Glomerular visceral epithelial cell (primary cell): ENCODE measurements around the gene EIF2B5.
"Not testable (repeated sequence)": the region's sequence is repeated elsewhere in the genome, so short reads cannot be mapped to it uniquely, and the experiment has no call there.

Experiments used
- DNase-seq: peaks from one replicate; pipeline ENCODE4 v3.0.0-alpha.2; 2016; ENCODE audit errors: extremely low spot score

EIF2B5 gene

DNA sequence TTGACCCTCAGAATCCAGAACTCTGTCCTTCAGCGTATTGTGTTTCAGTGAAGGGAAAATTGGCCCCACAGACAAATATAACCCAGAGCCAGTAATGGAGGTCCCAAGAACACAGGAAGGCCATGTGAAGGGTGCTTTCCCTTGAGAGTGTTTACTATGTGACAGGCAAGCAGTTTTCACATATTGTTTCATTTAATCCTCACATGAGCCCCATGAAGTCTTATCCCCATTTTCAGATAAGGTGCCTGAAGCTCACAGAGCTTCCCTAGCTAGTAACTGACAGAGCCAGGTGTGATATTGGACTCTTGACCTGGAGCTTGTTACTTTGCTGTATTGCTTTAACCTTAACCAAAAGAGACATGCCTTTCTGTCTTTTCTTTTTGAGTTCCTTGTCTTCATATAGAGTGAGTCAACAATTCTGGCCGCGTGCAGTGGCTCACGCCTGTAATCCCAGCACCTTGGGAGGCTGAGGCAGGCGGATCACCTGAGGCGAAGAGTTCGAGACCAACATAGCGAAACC lies 10.7 kb downstream of the EIF2B5 start:
- DNase-seq: no peak

DNA sequence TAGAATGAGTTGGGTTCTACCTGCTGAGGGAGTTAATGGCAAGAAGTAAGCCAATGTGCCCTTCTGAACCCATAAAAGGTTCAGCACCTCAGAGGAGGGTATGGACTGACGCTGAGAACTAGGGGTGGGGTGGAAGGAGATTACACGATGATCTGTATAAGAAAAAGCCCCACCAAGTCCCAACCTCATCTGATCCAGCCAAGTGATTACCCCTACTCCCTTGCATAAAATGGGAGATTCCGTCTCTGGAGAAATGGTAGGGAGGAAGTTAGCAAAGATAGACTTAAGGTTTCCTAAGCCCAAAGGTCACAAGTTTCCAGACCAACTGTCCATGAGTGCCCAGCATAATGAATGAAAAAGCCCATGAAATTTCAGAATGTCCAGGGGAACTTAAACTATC lies 12.9 kb downstream of the EIF2B5 start:
- DNase-seq: no peak

DNA sequence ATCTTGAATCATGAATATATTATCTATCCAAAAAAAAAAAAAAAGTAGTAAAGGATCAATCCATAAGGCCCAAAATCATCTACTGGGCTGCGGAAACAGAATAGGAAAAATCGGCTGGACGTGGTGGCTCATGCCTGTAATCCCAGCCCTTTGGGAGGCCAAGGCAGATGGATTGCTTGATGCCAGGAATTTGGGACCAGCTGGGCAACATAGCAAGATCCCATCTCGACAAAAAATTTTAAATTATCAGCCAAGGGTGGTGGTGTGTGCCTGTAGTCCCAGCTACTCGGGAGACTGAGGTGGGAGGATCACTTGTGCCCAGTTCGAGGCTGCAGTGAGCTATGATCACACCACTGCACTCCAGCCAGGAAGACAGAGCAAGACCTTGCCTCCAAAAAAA lies 14.0 kb downstream of the EIF2B5 start:
- DNase-seq: no peak

DNA sequence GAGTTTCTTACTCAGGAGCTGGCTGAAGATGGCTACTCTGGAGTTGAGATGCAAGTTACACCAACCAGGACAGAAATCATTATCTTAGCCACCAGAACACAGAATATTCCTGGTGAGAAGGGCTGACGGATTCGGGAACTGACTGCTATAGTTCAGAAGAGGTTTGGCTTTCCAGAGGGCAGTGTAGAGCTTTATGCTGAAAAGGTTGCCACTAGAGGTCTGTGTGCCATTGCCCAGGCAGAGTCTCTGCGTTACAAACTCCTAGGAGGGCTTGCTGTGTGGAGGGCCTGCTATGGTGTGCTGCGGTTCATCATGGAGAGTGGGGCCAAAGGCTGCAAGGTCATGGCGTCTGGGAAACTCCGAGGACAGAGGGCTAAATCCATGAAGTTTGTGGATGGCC lies 14.6 kb downstream of the EIF2B5 start:
- DNase-seq: not testable (repeated sequence)

DNA sequence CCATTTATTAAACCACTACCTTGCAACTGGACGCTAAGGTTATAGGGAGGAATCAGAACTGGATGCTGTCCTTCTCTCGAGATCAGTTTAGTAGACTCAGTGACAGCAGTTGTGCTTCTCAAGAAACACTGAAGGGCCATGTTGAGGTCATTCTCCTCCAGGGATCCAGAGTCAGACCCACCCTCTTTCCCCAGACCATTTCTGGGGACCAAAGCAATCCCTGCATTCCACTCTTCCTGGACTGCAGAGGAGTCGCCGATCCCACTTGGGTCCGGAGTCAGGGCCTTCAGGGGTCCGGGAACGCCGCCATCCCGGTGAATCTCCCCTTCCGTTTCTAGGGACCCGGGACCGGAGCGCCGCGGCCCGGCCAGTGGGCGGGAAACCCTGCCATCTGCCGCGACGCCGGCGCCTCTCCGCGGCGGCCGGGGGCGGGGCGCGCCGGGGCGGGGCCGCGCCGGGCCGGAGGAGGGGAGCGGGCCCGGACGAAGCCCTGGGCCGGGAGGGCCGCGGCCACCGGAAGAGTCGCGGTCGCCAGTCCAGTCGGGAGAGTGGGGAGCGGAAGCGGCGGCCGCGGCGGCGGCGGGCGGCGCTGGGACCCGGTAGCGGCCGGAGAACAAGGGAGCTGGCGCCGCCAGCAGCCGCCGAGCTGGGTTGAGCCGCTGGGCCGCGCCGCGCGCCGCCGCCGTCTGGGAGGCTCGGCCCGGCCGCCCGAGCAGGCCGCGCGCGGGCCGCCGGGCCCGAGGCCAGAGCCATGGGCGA lies 19.9 kb downstream of the EIF2B5 start, which contains the start of gene DVL3:
Gene DVL3, plus strand, starts transcription at position 493 of the 759 bp plus-strand sequence. Its CDS starts 259 bp downstream, at position 752.
- DNase-seq: peak; percentile 70

DNA sequence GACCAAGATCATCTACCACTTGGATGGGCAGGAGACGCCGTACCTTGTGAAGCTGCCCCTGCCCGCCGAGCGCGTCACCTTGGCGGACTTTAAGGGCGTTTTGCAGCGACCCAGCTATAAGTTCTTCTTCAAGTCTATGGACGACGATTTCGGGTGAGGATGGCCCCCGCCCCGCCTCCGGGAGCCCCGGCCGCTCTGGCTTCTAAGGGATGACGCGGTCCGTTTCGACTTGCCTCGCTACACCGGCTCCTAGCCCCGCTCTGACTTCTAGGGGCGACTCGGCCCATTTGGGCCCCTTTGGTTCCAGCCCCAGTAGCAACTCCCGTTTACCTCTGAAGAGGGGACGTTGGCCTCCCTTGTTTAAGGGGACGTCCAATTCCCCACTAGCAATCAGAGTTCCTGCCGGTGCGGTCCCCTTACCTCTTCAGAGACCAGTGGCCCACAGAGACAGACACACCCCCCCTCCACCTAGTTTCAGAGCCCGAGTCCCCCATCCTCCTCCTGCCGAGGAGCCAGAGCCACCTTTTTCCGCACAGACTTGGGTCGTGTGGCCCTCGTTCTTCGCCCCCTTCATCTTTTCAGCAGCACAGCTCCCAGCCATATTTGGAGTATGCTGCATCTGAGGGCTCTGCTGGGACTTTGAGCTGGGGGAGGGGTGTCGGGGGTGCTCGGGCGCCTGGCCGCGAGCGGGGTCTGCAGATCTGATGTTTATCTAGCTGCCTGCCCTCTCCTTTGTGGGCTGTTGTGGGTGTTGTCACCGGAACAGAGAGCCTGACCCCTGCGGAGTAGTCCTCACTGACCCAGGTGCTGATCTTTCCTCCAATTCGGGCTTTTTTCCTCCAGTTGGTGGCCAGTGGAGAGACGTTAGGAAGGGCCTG lies 20.7 kb downstream of the EIF2B5 start:
- peak; percentile 33 for DNase-seq

DNA sequence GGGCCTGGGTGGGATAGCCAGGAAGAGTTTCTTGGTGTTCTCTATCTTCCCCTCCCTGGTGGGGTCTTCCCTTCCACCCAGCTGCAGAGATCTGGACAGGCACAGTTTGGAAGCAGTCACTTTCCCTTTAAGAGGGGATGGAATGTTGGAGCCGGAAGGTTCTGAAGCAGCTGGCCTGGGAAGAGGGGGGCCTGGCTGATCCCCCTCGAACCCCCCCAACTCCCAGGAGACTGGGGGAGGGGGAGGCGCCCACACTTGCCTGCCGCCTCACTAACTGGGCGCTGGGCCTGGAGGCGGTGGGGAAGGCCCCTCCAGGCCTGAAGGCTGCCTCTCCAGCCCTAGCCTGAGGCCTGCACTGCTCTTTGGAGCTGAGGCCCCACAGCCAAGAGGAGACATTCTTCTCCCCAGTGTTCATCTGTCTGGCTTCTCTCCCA lies 21.4 kb downstream of the EIF2B5 start:
- DNase-seq: peak; percentile 31

DNA sequence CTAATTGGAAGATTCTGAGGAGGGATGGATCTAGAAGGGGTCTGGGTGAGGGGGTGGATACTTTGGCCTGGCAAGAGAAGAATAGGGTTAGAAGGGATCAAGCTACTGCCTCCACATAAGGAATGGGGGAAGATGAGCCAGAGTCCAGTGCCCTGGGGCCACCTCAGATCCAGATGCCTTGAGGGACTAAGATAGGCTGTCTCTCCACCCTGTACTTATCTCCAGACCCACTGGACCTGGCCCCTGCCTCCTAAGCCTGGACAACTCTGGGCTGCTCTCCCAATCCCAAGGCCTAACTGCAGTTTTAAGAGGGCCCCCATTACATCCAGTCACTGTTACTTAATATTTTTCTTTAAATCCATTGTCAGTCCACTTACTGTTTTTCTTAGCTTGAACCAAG lies 22.0 kb downstream of the EIF2B5 start:
- DNase-seq: no peak

DNA sequence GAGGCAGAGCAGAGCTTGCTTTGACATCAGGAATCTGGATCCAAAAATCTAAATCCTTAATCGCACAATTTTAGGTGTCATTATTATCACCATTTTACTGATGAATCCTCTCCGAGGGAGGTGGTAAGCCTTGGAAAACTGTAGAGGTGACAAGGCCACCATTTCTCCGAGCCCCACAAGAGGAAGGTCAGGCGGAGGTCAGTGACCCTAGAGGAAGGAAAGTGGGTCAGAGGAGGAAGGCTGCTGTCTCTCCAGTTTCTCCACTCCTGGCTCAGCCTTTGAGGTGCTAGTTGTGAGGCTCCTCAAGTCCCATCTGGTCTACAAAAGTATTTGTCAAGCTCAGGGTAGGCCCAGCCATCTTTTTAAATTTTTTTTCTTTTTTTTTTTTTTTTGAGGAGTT lies 23.2 kb downstream of the EIF2B5 start:
- no peak for DNase-seq

DNA sequence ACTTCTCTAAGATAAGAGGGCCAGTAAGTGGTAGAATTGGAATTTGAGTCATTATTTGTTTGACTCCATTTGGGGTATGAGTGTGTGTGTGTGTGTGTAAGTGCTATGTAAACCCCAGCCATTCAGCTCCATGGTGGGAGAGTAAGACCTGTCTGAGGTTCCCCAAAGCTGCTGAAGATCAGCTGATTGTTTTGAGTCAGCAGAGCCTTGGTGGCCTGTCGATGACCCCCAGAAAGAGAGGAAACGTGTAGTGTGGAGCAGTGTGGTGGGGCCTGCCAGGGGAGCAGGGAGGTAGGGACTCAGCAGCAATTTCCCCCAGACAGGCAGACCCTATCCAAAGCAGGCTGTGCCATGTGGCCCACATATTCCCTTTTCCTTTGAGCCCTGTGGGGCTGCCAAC lies 25.3 kb downstream of the EIF2B5 start:
- DNase-seq: no peak

DNA sequence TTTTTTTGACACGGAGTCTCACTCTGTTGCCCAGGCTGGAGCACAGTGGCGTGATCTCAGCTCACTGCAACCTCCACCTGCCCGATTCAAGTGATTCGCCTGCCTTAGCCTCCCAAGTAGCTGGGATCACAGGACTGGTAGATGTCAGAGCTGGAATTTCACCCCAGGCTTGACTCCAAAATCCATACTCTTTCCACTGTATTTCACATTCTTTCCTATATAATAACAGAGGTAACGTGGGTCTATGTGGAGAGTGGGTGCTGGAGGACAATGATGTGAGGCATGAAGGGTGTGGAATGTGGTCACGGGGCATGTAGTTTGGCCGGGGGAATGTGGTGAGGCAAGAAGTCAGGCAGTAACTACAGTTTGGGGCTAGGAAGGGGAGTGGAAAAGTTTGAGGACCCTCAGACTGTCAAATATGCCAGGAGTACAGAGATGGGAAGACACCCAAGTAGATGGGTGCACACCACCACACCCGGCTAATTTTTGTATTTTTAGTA lies 27.5 kb downstream of the EIF2B5 start:
- DNase-seq: not testable (repeated sequence)

DNA sequence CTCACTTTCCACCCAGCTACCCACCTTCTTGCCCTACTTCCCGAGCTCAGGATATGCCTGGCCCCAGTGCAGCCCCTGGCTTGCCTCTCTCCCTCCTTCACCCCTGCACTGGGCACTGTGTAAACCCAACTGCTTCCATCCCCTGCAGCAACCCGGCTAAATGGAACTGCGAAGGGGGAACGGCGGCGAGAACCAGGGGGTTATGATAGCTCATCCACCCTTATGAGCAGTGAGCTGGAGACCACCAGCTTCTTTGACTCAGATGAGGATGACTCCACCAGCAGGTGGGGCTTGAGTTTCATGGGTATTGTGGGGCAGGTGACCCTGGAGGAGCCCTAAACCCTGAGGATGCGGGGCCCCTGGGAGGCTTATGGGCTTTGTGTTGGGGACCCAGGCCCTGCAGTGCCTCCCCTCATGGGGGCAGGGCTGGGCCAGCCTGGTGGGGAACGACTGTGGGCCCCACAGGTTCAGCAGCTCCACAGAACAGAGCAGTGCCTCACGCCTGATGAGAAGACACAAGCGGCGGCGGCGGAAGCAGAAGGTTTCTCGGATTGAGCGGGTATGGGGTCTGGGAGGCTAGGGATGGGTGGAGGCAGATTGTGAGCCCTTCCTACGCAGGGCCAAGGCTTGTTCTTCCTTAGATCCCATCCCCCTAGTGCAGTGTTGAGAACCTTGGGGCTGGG lies 29.6 kb downstream of the EIF2B5 start:
- DNase-seq: no peak

DNA sequence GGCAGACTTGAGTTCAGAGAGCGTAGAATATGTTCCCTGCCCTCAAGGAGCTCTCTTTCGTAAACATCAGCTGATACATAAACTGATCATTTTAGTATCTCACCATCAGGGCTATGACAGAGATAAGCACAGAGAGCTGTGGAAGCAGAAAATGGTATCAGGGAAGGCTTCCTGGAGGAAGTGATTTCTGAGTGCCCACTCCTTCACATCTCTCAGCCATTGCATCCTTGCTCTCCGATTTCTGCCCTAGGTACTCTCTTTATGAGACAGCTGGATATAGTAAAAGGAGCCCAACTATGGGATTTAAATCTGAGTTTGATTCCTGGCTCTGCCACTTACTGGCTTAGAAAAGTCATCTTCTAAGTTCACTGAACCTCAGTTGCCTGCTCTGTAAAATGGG lies 30.4 kb downstream of the EIF2B5 start:
- no peak for DNase-seq

DNA sequence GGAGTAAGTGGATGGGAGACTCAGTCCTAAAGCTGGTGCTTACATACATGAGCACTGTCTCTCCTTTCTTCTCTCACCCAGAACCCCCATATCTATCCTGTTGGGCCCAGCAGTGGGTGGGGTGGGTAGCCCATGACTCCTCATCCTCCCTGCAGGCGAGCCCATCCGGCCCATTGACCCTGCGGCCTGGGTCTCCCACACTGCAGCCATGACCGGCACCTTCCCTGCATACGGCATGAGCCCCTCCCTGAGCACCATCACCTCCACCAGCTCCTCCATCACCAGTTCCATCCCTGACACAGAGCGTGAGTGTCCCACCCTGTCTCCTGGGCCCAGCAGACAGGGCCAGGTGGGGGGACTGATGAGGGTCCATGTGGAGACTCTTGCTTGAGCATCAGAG lies 31.5 kb downstream of the EIF2B5 start:
- DNase-seq: no peak

DNA sequence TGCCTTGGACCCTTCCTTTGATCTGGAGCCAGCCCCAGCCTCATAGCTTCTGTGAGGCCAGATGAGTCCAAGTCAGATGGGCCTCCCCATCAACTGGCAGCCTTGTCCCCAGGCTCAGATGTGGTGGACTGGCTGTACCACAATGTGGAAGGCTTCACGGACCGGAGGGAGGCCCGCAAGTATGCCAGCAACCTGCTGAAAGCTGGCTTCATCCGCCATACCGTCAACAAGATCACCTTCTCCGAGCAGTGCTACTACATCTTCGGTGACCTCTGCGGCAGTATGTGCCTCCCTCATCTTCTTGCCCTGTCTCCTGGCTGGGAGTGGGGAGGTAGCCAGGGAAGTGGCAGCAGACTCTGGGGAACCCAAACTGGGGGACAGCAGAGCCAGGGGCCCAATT lies 32.6 kb downstream of the EIF2B5 start:
- no peak for DNase-seq

DNA sequence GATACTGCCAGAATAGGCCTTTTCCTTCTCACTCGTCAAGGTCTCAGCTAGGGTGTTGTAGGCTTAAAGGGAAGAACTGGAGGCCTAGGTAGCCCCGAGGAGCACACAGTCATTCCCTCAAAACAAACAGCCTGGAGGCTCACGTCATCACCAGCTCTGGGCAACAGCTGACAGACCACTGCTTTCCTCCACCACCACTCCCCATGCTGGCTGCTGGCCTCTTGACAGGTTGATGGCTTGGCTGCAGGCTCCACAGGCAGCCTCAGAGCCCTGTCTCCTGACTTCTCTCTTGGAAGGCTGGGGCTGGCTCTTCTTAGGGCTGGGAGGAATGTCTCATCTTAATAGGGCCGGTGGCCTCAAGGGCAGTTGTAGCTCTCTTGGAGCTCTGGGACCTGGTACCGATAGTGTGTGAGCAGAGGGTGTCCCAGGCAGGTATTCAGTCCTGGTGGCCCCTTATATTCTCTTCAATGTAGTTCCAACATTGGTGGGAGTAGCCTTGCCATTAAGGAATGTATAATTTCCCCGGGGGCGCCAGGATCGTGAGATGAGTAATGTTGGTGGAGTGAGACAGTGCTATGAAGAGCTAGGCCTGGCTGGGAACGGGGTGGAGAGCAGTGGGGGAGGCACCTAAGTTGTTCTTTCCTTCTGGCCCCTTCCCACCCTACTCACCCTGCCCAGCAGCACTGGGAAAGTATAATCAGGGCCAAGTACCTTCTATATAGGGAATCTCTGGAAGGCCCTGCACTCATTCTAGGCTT lies 33.4 kb downstream of the EIF2B5 start:
- peak; percentile 42 for DNase-seq

DNA sequence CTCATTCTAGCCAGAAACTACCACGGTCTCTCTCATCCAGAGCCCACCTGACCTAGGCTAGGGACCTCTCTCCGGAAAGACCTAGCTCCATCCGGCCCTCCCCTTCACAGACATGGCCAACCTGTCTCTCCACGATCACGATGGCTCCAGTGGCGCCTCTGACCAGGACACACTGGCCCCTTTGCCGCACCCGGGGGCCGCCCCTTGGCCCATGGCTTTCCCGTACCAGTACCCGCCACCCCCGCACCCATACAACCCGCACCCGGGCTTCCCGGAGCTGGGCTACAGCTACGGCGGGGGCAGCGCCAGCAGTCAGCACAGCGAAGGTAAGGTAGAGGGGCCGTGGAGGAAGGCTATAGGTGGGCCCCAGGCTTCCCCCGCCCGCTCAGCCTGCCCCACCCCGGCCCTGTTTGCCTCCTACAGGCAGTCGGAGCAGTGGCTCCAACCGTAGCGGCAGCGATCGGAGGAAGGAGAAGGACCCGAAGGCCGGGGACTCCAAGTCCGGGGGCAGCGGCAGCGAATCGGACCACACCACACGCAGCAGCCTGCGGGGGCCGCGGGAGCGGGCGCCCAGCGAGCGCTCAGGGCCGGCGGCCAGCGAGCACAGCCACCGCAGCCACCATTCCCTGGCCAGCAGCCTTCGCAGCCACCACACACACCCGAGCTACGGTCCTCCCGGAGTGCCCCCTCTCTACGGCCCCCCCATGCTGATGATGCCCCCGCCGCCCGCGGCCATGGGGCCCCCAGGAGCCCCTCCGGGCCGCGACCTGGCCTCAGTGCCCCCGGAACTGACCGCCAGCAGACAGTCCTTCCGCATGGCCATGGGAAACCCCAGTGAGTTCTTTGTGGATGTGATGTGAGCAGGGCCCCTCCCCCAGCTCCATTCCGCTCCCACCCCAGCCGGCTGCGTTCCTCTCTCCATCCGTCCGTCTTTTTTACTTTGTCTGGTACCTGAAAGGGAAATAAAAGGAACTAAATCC lies 35.0 kb downstream of the EIF2B5 start:
- no peak for DNase-seq

DNA sequence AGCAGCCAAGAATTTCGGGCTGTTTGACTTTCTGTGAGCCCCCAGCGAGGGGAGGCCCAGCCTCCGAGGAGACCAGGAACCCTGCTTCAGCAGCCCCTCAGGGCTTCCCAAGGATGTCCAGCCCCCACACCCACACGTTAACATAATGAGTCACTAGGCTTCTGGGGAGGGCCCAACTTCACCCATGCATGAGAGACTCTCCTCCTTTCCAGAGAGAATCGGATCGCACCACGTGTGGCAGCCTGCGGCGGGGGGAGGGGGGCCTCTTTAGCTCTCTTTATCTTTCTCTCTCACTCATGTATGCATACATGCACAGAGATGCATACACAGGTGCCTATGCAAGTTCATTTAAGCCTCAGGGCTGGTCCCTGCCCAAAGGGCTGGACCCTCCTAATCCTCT lies 36.4 kb downstream of the EIF2B5 start:
- DNase-seq: peak; percentile 80

DNA sequence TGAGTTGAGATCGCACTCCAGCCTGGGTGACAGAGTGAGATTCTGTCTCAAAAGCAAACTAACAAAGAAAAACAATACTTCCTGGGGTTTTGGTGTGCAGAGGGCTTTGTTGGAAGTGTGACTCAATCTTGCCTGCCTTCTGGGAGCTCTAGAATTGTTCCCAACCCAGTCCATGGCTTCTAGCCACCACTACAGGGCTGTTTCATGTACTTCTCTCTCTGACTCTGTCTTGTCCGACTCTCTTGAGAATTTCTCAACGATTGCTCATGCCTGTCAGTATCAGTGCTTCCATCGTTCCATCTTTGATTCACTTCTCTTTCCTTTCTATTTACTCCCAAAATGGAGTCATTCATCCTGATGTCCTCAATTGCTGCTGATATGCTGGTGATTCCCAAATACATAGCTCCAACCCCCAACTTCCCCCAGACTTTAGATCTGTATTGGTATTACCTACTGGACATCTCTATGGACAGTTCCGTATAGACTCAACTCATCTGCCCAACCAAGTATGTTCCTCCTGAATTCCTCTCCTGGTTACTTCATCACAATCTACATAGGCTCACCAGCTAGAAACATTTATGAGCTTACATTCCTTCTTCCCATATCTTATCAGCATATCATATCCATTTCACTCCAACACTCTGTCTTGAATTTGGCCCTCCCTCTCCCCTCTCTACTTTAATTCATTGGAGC lies 37.7 kb downstream of the EIF2B5 start:
- DNase-seq: no peak
